Left ventricle myocardium inferior (tissue), 1 donor: Measurements from ENCODE around the gene ANKRD40. TPM values are rescaled to one million over a fixed set of nuclear protein-coding genes. Genes with fewer than 3 reads are reported as not detected.
"Not testable (repeated sequence)": the region's sequence is repeated elsewhere in the genome, so short reads cannot be mapped to it uniquely, and the experiment has no call there.

Source experiments
- DNase-seq: peaks from one replicate; pipeline ENCODE4 v3.0.0-alpha.2; 2020
- H3K27ac ChIP-seq: fragments of 200-600 bp; replicated peaks from 2 replicates; pipeline ENCODE4 v1.8.0; 2021
- H3K27me3 ChIP-seq: fragments of 200-600 bp; 2 replicates; pipeline ENCODE4 v1.8.0; 2021; ENCODE audit warnings: low read depth
- H3K36me3 ChIP-seq: fragments of 200-600 bp; 2 replicates; pipeline ENCODE4 v1.8.0; 2021
- H3K4me1 ChIP-seq: fragments of 200-600 bp; 2 replicates; pipeline ENCODE4 v1.8.0; 2021
- H3K4me3 ChIP-seq: fragments of 200-600 bp; 2 replicates; pipeline ENCODE4 v1.8.0; 2021; ENCODE audit warnings: mild to moderate bottlenecking, moderate library complexity
- H3K9me3 ChIP-seq: fragments of 200-600 bp; replicated peaks from 2 replicates; pipeline ENCODE4 v1.8.0; 2021
- intact Hi-C: fragments of 100-400 bp; cut with micrococcal nuclease; formaldehyde crosslinking; loops from one replicate; pipeline ENCODE4 v1.11.0; 2022
- total RNA-seq: library from RNA; stranded (reverse); fragmentation: NEBNext Ultra II Directional; extraction: Animal tissue kit (Norgen Biotek cat#: 25700); gene quantifications from one replicate; pipeline ENCODE4 v1.2.1, GENCODE V29; 2021
- TF ChIP-seq, protein P1 (sequence below): fragments of 200-600 bp; IDR thresholded peaks from 2 replicates; pipeline ENCODE4 v1.8.0; 2021; ENCODE audit warnings: antibody characterized with exemption, mild to moderate bottlenecking, borderline replicate concordance
- donor health status: DM: no; HTN: yes; CAD: no; lungs with severe emphysema.

ANKRD40 gene
- total RNA-seq, 1 donor from 2014 or later, result 53.1 TPM

DNA sequence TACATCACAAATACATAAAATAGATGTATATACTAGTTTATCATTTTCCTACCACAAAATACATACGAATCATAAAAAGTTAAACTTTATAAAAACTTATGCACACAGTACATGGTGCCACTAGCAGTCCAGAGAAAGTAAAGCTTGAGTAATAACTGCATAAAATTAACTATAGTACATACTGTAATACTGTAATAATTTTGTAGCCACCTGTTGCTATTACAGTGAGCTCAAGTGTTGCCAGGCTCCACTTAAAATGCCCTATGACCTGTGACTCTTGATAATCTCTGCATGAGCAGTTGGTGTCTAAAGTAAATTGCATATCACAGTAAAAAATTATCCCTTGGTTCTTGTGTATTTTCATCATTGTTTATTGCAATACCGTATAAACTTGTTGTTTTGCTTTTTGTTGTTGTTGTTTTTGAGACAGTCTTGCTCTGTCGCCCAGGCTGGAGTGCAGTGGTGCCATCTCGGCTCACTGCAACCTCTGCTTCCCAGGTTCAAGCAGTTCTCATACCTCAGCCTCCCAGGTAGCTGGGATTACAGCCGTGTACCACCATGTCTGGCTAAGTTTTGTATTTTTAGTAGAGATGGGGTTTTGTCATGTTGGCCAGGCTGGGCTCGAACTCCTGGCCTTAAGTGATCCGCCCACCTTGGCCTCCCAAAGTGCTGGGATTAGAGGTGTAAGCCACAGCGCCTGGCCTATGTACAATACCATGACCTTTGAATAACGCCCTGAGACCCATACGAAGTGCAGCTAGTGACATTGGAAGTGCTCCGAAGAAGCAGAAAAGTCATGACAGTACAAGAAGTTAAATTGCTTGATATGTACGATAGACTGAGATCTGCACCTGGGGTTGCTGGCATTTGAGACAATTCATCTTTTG lies 18.3 kb upstream of the ANKRD40 start:
- no peak for DNase-seq
- H3K9me3 ChIP-seq, result no peaks in the 10 kb centered on the region
- intact Hi-C loops, result no loop called here
- H3K4me3 ChIP-seq, result no peak overlapping the region
- TF ChIP-seq, protein P1, sequence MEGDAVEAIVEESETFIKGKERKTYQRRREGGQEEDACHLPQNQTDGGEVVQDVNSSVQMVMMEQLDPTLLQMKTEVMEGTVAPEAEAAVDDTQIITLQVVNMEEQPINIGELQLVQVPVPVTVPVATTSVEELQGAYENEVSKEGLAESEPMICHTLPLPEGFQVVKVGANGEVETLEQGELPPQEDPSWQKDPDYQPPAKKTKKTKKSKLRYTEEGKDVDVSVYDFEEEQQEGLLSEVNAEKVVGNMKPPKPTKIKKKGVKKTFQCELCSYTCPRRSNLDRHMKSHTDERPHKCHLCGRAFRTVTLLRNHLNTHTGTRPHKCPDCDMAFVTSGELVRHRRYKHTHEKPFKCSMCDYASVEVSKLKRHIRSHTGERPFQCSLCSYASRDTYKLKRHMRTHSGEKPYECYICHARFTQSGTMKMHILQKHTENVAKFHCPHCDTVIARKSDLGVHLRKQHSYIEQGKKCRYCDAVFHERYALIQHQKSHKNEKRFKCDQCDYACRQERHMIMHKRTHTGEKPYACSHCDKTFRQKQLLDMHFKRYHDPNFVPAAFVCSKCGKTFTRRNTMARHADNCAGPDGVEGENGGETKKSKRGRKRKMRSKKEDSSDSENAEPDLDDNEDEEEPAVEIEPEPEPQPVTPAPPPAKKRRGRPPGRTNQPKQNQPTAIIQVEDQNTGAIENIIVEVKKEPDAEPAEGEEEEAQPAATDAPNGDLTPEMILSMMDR, result no peak
- H3K27ac ChIP-seq, result peak overlapping the region; percentile 24
- no peaks in the 10 kb centered on the region for H3K27me3 ChIP-seq
- no peaks in the 10 kb centered on the region for H3K36me3 ChIP-seq
- peaks cover 99% of the 10 kb centered on the region for H3K4me1 ChIP-seq

DNA sequence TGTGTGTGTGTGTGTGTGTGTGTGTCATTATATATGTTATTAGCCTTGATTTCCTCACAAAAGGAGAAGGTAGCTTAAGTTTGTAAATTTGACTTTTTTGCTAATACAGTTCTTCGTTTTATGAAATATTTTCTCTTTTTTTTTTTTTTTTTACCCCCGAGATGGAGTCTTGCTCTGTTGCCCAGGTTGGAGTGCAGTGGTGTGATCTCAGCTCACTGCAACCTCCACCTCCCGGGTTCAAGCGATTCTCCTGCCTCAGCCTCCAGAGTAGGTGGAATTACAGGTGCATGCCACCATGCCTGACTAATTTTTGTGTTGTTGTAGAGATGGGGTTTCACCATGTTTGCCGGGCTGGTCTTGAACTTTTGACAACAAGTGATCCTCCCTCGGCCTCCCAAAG lies 16.9 kb upstream of the ANKRD40 start:
- H3K9me3 ChIP-seq, H3K4me3 ChIP-seq, H3K27ac ChIP-seq, H3K27me3 ChIP-seq, H3K36me3 ChIP-seq, DNase-seq, intact Hi-C loops: not testable (repeated sequence)
- peaks cover 99% of the 10 kb centered on the region for H3K4me1 ChIP-seq

DNA sequence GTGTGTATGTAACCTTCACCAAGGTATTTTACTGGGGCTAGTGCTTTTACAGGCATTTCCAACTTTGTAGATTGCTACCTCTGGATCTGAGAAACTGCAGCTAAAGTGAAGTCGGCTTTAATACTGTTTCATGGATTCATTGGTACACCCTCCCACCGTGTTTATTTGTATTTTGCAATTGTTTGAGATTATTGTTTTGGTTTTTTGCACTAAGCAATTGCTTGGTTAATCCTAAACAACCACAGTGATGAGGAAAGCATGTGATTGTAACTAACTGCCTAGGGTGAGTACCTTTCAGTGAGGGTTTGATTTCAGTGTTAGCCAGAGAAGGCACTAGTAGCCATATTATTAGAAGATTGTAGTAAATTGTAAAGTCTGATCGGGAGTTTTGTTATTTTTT lies 15.0 kb upstream of the ANKRD40 start:
- H3K27ac ChIP-seq, result no peak overlapping the region

DNA sequence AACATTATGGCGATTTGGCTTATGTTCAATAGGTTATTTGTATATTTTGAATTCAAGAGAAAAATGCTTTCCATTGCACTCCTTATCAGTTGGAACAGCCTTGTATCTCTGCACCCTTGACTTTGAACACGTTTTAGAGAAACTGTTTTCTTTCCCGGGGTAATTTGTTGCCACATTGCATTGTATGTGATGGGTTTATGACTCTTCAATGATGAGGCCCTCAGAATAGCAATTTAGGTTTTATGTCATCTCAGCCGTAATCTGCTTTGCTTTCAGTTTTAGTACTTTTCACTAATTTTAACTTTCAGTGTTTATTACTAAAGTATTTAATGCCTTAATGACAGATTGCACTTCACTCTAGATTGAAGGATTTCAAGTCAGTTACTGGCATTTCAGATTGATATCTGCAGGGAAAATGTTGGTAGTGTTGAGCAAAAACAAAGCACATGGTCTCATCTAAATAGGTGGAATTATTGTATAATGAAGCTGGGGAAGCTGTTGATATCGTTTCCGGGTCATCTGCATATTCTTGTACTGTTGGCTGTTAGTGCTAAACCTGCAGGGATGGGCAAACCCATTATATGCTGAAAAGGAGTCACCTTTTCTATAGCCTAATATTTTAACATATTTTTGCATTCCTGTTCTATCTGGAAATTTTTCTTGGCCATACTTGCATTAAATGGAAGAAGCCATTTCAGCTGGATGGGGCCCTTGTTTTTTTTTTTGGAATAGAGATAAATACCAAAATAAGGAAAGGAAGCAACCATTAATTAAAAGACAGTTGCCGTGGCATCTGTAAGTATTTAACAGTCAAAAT lies 13.7 kb upstream of the ANKRD40 start:
- H3K4me1 ChIP-seq, result peaks cover 76% of the 10 kb centered on the region
- H3K27me3 ChIP-seq, result no peaks in the 10 kb centered on the region
- no peak for DNase-seq
- H3K36me3 ChIP-seq, result no peaks in the 10 kb centered on the region
- H3K9me3 ChIP-seq, result no peaks in the 10 kb centered on the region
- peak overlapping the region; percentile 96 for H3K27ac ChIP-seq
- peak overlapping the region; percentile 93 for H3K4me3 ChIP-seq
- TF ChIP-seq, protein P1, result no peak
- intact Hi-C loops, result no loop called here

More for the DNA sequence above, 15.0 kb upstream of the ANKRD40 start:
- Histone ChIP-seq H3K27me3 (no peaks in the 10 kb centered on the region), H3K4me1 (peaks cover 89% of the 10 kb centered on the region), H3K36me3 (no peaks in the 10 kb centered on the region), H3K4me3 (peak overlapping the region; percentile 93), H3K9me3 (no peaks in the 10 kb centered on the region)
- no peak for DNase-seq
- intact Hi-C loops, result no loop called here
- TF ChIP-seq, protein P1, result no peak

DNA sequence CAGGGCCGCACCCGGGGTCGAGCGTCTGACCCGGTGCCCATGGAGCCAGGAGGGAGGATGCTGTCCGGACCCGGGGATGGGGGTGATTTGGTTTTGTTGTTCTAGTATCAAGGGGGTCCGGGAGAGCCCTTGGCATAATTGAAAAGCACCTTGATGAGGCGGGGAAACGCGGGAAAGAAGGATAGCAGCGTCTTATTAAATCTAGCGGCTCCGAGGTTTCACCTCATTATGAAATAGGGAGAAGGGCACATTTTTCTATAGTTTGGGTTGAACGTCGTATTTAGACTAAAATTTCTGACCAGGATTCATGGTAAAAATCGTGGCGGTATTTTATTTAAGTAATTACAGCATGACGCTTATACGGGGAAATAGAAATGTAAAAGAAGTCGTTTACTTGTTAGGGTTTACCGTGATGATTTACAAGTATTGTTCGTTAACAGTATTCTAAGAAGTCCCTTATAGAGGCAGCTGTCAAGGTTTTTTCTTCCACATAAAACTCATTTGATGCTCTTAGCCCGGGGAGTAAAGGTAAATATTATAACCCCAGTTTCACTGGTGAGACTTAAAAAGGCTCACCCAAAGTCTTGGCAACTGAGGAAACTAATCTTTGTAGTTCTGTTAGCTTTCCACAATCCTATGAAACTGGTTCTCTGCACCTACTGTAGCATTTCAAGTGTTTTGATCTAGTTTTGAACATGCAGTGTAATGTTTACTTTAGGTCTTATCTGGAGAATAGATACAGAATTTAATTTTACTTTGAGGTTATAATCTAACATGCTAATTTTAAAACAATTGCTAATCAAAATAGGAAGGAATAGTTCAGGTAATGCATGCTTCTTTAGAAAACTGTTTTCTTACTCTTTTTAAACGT lies 12.4 kb upstream of the ANKRD40 start:
- Histone ChIP-seq H3K4me3 (peak overlapping the region; percentile 93), H3K4me1 (peaks cover 63% of the 10 kb centered on the region), H3K9me3 (no peaks in the 10 kb centered on the region), H3K27ac (peak overlapping the region; percentile 96), H3K27me3 (no peaks in the 10 kb centered on the region), H3K36me3 (no peaks in the 10 kb centered on the region)
- TF ChIP-seq, protein P1, result no peak
- no peak for DNase-seq
- intact Hi-C loops, result no loop called here
